HUDEP-2 (cell line): Measurements from ENCODE around the gene CCDC93.
A peak's percentile ranks its signal among the peaks of the same experiment; 100 is the strongest.

Experiments used
- DNase-seq, 76 experiments: peaks; one replicate each; lab custom pipeline; 2025; ENCODE audit not compliant: unreplicated experiment in 76 of 76; lab: John Stamatoyannopoulos, UW

CCDC93 gene, protein sequence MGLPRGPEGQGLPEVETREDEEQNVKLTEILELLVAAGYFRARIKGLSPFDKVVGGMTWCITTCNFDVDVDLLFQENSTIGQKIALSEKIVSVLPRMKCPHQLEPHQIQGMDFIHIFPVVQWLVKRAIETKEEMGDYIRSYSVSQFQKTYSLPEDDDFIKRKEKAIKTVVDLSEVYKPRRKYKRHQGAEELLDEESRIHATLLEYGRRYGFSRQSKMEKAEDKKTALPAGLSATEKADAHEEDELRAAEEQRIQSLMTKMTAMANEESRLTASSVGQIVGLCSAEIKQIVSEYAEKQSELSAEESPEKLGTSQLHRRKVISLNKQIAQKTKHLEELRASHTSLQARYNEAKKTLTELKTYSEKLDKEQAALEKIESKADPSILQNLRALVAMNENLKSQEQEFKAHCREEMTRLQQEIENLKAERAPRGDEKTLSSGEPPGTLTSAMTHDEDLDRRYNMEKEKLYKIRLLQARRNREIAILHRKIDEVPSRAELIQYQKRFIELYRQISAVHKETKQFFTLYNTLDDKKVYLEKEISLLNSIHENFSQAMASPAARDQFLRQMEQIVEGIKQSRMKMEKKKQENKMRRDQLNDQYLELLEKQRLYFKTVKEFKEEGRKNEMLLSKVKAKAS

DNA sequence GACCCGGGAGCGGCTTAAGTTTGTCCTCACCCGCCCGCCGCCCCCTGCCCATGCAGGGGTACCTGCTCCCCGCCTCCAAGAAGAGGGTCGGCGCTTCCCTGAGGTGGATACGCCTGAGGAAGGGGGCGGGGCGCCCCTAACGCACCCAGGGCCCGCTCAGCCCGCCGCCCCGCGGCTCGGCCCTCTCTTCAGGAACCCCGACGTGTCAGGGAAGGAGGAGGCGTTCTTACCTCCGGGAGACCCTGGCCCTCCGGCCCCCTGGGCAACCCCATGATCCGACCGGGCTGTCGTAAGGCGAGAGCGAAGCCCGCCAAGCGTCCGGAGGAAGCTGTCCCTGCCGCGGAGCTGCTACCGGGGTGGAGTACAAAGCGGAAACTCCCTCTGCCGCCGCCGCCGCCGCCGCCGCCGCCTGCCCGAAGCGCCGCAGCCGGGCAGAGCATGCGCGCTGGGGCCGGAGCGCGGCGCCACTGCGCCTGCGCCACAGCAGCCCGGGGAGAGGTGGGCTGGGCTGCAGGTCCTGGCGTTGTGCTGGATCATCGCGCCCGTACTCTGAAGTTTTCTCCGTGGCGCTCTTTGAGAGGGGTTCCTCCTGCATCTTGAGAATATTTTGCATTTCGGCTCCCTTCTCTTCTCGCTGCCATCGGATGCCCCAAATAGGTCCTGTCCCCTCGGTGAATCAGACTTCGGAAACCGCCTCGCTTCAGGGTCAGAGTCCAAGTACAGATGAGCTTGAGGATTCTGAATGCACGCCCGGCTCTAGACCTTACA, at the start of gene CCDC93:
TSS of gene CCDC93 (minus strand) at position 347 of the 768 bp plus-strand sequence. CDS start at position 272, 75 bp downstream.
- DNase-seq = peak in 73 of 76 experiments; percentile 1 to 86 (median 65)

DNA sequence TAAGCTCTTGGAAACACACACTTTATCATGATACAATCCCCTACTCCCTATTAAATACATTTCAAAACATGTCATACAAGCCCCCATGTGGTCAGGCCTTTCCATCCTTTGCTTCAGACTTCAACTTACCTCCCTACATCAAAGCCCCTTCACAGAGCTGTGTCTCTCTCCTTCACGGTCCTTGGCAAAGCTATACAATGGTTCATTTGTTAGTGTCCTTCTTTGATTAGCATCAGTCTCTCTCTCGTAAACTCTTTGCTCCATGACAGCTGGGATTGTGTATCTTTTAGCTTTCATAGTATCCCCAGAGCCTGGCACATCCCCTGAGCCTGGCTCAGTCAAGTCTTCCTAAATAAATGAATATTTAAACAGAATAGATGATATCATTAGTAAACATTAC, 48.8 kb upstream of the CCDC93 start:
- no peak for DNase-seq

DNA sequence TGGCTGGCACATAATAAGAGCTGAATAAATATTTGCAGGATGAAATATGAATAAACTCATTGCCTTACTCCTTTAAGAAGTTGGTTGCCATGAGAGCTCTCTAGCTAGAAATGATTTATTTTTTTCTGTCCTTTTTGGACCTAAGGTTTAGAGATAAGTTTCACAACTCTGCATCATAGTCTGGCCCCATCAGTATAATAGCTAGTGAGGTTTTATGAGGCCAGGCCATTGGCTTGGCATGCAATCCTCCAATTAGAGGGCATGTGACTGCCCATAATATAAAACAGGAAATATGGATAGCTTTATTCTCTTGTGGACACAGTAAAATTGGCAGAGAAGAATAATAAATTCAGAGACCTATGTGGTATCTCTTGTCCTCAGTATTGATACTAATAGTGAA, 48.2 kb upstream of the CCDC93 start:
- DNase-seq = no peak

DNA sequence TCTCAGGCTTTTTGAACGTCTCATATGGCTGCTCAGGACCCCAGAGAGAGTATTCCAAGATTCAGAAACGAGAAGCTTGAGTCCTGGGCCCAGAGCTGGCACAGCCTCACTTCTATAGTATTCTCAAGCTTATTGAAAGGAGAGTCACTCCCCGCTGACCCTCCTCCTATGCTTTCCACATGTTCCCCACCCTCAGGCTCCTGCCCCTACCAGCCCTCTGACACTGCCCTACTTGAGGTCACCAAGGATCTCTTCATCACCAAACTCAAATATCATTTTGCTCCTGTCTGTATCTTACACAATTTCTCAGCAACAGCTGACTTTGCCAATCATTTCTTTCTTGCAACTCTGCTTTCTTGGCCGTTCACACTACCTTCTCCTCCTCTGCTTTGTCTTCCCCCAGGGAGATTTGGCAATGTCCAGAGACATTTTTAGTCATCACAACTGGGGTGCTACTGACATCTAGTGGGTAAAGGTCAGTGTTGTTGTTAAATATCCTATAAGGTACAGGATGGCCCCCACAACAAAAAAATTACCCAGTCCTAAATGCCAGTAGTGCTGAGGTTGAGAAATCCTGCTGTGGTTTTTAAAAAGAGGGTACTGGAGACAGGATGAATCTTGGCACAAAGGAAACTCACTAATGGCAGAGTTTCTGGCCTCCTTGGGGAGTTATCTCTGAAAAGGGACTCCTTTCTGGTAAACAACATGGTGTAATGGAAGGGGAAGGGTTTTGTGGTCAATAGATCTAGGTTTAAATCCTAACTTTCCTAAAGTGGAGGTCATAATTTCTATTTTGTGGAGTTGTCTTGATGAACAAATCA, 47.5 kb upstream of the CCDC93 start:
- DNase-seq = peak in 14 of 76 experiments; percentile 2 to 42 (median 16)

DNA sequence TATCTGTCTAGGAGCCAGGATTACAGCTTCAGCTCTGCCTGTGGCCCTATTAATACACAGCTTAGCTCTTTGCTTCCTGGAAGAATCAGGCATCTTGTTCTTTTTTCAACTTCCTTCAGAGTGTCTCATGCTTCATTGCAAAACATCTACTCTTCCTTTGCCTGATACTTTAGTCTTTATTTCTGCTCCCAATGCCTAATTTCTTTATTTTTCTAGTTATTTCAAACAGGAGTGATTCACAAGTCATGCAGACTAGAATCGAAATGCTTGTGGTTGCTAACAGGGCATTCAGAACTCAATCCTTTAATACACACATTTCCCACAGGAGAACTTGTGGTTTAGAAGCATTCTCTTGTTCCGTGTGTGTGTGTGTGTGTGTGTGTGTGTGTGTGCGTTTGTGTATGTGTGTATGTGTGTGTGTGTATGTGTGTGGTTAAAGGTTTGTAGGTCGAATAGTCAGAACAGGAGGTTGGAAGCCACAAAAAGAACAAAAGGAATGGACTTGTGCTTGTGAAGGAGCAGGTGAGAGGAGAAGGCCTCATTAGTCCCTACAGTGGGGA, 46.1 kb upstream of the CCDC93 start:
- DNase-seq = no peak

DNA sequence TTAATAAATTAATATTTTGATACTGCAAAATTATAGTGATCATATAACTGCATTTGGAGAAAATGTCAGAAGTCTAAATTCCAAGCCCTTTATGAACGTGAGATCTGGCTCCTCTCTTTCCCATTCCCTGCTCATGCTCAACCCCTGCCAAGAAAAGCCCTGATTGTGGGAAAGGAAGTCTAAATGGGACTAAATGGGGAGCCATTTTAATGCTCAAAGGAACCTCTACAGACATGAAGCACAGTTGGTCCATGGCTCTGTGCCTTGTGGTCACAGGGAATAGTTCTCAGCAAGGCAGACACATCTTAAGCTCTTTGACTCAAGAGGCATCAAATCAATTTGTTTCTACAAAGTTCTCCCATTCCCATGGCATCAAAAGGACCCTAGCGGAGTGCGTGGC, 45.1 kb upstream of the CCDC93 start:
- DNase-seq = no peak

DNA sequence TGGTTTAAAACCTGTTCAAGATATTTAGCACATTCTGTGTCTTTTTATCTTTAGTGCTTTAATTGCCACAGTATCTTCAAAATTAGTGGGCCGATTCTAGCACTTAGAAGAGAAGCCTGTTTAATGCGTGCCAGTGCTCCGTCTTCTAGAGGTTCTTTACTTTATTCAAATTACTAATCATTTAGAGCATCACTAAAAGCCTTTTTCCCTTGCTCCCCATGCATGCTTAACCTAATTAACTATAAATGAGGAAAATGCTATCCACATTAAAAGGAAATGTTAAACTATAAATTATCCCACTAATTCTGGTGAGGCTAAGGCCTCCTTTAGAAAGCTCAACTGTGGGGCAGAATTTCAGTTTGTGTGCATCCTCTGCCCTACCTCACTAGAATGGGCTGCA, 42.9 kb upstream of the CCDC93 start:
- DNase-seq = no peak

DNA sequence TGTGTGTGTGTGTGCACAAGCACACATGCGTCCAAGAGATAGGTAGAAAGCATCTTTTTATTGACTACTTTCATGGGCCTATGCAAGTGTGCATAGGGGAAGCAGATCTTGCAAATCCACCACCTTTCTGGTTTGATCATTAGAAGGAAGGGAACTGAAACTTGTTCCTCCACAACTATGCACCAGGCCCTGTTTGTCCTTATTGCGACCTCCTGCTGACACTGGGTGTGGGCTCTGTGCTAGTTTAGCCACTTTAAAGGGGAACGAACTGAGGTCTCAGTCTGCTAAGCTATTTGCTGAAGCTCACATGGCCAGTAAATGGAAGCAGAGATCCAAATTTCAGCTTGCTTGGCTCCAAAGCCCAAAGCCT, 42.3 kb upstream of the CCDC93 start:
- DNase-seq = no peak

DNA sequence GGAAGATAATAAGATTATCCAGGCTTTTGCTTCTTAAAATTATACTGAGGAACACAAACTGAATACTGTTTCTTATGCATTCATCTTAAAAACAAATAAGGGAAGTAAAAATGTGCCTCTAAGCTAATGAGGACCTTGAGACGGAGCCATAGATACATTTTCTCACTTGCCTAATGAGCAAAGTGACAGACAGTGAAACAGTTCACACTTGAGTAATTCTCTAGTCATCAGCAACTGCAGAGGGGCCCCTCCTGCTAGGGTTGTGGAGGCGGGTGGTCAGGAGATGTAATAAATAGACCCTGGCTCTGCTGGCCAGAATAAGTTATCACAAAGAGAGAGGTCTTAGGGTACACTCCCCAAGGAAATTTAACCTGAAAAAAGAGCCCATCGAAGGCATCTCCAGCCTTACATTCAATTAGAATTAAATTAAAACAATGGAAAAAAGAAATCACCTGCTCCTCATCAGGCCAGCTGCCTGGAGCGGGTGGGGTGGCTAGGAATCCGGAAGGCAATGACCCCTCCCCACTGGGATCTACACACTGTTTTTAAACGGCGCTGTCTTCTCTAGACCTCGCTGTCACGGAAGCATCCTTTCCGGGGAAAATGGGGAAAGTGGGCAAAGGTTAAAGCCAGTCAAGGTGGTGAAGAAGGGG, 41.8 kb upstream of the CCDC93 start:
- DNase-seq = no peak

DNA sequence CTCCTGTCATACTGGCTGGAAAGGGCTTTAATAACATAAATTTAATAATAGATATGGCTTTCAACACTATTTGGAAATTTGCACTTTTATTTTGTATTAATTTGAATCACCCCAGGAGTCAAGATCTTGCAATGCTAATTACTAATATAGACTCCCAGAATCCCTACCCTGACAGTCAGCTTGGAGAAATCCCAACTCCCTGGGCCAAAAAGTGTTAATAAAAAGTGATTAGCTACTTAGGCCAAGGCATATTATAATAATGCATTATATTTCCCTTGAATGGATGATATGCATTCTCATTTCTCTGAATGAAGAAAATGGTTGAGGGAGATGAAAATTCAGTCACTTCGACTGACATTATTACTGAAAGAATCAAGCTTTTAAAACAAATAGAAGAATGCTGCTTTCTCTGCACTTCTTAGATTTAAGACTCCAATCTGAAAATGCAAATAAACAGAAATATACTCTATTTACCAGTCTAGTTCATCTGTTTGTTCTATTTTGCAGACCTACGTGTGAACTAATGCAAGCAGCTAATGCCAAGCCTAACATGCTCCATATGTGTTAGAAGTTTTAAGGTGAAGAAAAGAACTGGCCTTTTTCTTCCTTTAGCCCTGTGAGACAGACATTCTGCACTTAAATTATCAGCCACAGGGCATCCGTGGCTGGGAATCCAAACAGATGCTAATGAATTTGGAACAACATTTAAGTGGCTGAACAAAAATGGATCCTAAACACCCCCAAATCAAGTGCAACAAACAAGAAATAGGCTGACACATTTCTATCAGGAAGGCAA, 40.5 kb upstream of the CCDC93 start:
- DNase-seq = no peak

DNA sequence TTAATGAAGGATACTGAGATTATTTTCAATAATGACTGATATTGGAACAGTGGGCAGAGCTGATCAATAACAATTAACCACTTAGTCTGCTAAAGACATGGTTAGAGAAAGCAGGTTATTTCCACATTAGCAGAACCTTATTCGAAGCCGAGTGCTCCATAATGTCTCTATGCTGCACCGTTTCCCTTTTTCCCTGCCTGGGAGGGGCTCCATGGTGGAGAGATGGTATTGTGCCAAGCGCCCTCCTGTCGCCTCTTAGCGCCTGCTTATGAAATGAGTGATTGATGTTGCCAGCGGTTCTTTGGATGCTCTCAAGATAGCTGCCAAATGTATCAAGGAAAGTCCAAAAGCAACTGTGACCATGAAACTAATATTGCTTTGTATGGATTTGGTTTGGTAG, 39.8 kb upstream of the CCDC93 start:
- no peak for DNase-seq

DNA sequence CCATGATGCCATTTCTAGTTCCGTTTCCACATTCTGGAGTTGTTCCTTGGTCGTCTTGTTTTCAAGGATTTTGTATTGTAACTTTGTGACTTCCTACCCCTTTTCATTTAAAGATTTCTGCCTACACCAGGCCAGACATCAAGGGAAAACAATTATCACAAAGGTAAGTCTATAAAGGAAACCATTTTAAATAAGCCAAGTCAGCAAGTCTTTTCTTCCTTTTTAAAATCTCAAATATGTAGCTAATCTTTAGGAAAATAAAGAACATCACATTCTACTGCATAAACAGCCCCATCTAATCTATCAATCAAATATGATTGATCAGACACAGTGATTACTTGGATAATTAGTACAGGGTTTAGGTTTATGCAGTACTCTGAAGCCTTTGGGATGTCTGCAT, 38.6 kb upstream of the CCDC93 start:
- DNase-seq = no peak

DNA sequence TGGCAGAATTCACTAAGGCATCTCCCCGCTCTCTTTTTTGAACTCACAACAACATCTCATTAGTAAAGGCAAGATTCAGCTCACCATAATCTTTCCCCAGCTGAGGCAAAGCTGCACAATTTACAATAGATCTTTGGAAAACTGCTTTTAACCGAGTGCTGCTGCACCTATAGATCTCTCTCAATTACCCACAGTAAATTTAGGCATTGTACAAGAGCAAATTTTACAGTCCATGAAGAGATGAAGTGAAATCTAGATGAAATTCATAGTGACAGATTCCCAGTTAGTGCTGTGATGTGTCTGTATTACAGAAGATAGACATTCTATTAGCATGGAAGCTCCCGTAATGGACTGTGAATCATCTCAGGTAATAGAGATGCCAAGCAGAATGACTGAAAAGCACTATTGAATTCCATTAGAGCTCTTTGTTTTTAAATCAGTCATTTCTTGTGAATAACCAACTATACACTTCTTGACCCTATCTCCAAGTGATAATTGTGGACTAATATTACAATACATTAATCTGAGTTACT, 38.0 kb upstream of the CCDC93 start:
- DNase-seq = no peak

DNA sequence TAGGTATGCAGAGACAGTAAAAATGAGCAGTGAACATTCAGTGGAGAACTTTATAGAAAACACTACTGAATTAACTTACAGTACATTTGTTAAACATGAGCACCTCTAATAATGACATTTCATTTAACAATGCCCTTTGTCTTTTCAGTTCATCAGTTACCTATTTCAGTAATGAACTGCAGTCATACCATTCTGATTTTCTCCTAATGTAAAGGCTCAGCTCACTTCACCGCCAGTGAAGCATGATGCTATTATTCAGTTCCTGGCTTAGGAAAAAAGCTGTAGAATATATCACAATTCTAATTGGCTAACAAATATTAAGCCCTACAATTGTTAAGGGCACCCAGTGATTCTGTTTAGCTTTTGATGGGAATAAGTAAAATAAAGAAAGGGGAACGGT, 37.1 kb upstream of the CCDC93 start:
- DNase-seq = no peak

DNA sequence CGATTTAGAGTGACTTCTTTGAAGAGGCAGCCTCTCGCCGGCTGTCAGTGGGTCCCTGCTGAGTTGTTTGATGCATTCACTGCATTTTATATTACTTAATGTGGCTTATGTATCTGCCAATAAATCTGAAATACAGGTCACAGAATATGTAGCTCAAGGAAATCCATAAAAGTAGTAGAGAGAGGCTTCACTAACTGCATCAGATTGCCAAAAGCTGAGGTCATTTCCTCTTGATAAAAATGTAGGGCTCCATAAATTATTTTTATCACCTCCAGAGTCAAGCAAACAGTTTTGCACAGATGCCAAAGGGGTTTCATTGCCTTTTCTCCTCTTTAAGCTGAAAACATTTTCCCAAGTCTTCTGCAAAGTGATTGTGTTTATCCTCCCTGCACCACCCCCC, 36.5 kb upstream of the CCDC93 start:
- DNase-seq = no peak

DNA sequence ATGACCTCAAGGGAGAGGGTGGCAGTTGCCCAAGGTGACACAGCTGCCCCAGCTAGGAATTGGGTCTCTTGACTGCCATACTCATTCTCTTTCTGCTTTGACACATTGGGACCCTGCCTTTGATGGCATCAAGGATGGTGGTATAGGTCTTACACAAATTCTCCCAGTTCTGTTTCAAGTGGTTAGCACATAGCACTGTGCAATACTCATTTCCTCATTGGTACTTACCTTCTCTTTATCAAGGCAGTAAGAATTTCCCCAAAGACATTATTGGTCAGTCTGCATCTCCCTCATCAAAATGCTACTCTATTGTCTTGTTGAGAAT, 35.9 kb upstream of the CCDC93 start:
- DNase-seq = no peak

DNA sequence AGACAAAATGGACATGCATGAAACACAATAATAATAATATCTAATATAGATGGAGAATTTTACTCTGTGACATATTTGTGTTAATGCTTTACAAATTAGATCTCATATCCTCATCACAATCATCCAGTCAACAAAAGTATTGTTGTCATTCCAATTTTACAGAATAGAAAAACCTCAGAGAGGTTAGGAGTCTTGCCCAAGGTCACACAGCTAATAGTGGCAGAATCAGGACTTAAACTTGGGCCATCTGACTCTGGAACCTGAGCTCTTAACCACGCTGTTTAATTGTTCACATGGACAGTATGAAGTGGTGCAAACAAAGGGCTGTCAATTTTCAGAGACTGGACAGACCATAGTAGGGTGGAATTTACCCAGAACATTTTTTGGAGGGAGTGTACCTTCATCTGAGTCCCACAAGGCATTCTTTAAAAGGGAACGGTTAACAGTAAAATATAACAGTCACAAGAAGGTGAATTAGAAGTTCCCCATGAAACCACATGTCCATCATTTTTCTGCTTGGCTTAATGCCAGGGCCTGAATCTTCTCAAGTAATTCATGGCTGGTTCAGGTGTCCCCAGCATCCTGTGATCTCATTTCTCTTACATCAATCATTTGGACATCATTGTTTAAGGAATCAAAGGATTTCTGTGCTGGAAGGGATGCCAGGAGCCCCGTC, 35.4 kb upstream of the CCDC93 start:
- no peak for DNase-seq

DNA sequence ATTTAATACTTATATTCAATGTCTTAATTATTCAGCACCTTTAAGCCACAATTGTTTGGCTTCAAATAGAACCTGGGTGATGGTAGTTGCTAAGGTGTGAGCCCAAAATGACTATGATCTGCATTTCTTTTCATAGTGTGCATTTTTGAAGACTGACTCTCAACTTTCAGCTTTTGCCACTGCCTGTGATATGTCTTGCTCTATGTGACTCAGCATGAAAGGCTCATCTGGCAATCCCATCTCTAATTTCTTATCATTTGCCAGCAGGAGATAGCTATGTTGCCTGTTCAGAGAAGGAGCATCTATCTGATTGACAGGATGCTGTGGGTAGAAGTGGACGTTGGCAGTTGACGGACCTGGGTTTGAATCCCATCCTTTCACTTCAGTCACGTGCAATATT, 34.5 kb upstream of the CCDC93 start:
- no peak for DNase-seq
